ENCODE results near the gene MMP3. TPM values are rescaled to one million over a fixed set of nuclear protein-coding genes. Genes with fewer than 3 reads are reported as not detected.

MMP3 gene
- total and polyA plus RNA-seq, 10 donors = not detected

DNA sequence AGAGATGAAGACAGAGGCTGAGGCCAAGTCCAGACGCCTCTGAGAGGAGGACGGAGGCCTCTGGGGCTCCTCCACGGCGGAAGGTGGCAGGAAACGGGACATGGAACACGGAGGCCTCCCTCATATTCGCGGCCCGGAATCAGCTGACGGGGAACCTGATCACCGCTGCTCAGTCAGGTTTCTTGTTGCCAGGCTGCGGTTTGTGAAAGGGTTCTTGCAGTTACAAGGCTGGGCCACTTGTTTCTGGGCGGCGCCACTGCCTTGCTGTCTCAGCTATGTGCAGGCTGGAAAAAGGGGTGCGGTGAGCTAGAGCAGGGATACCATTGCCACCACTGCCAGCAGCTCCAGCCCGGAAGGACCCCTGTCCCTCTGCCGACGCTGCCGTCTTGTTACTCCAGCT, 35.5 kb downstream of the MMP3 start:
- Histone ChIP-seq H3K4me1 (no peaks in the 10 kb centered on the region), H3K4me3 (no peak overlapping the region), H3K9me3 (no peaks in the 10 kb centered on the region), H3K27me3 (replicated peaks in 1 of 7) (peaks cover 0 to 18% (median 0%) of the 10 kb centered on the region in 7 donors), H3K36me3 (no peaks in the 10 kb centered on the region), H3K27ac (no peak overlapping the region)
- TF ChIP-seq POLR2AphosphoS5 (IDR thresholded peaks at IDR 0.05) (no peak), CTCF (IDR thresholded peaks at IDR 0.05 in 8 of 11, conservative IDR thresholded peaks at IDR 0.05 in 3 of 11) (no peak), POLR2A (IDR thresholded peaks at IDR 0.05) (no peak)
- DNase-seq = no peak
- intact Hi-C loops (cut with DNase I; ENCODE audit: low total_unique reads) = no loop called here
- WGBS, 5 donors = 45 to 66% (median 60%) methylated on average over 17 to 19 of the region's 19 CpGs

- H3K27me3 ChIP-seq (replicated peaks in 1 of 7) = peaks cover 0 to 22% (median 0%) of the 10 kb centered on the region in 7 donors
- no peak for DNase-seq
- H3K4me1 ChIP-seq = no peaks in the 10 kb centered on the region
- WGBS, 5 donors = 70 to 83% (median 75%) methylated on average over 3 of the region's 3 CpGs
- no peaks in the 10 kb centered on the region for H3K36me3 ChIP-seq
- H3K4me3 ChIP-seq = no peak overlapping the region
- no peak for TF ChIP-seq POLR2AphosphoS5 (IDR thresholded peaks at IDR 0.05)
- no peaks in the 10 kb centered on the region for H3K9me3 ChIP-seq
- no peak overlapping the region for H3K27ac ChIP-seq
- intact Hi-C loops (cut with DNase I; ENCODE audit: low total_unique reads) = no loop called here
Observed at GRCh38 chr11:102806296-102806695, 37.1 kb downstream of the MMP3 start.

- intact Hi-C loops (cut with DNase I; ENCODE audit: low total_unique reads) = no loop called here
- no peaks in the 10 kb centered on the region for H3K36me3 ChIP-seq
- TF ChIP-seq POLR2AphosphoS5 (IDR thresholded peaks at IDR 0.05) = no peak
- TF ChIP-seq POLR2A (IDR thresholded peaks at IDR 0.05) = no peak
- TF ChIP-seq CTCF (IDR thresholded peaks at IDR 0.05 in 8 of 11, conservative IDR thresholded peaks at IDR 0.05 in 3 of 11) = no peak
- no peak for DNase-seq
- H3K9me3 ChIP-seq = no peaks in the 10 kb centered on the region
- H3K4me3 ChIP-seq = no peak overlapping the region
- 3 to 27% (median 25%) methylated on average over 2 of the region's 2 CpGs for WGBS, 5 donors
- no peak overlapping the region for H3K27ac ChIP-seq
- H3K27me3 ChIP-seq (replicated peaks in 1 of 7) = peaks cover 0 to 7% (median 0%) of the 10 kb centered on the region in 7 donors
- no peaks in the 10 kb centered on the region for H3K4me1 ChIP-seq
Observed at GRCh38 chr11:102802341-102802740, 41.1 kb downstream of the MMP3 start.

DNA sequence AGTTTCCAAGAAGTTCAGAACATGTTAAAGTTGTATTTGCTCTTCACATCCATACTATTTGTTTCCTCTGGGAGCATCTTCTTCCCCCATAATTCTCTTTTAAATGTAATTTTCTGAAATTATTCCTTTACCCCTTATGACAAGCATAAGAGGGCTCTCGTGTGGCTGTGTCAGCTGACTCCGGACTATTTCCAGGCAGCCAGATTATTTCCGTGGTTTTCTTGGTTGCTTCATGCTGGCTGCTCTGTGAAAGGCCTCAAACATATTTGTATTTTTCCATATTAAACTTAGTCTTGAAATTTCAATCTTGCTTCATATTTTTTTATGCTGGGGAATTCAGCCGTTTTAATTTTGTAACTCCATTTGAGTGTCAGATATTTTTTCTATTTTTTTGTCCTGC, 42.6 kb downstream of the MMP3 start:
- Histone ChIP-seq H3K4me1 (no peaks in the 10 kb centered on the region), H3K9me3 (no peaks in the 10 kb centered on the region), H3K27me3 (replicated peaks in 1 of 7) (peaks cover 0 to 7% (median 0%) of the 10 kb centered on the region in 7 donors), H3K4me3 (no peak overlapping the region), H3K27ac (no peak overlapping the region), H3K36me3 (no peaks in the 10 kb centered on the region)
- no peak for DNase-seq
- 65 to 78% (median 72%) methylated on average over 4 of the region's 4 CpGs for WGBS, 5 donors
- TF ChIP-seq POLR2A (IDR thresholded peaks at IDR 0.05) = no peak
- TF ChIP-seq CTCF (IDR thresholded peaks at IDR 0.05 in 8 of 11, conservative IDR thresholded peaks at IDR 0.05 in 3 of 11) = no peak
- no peak for TF ChIP-seq POLR2AphosphoS5 (IDR thresholded peaks at IDR 0.05)
- intact Hi-C loops (cut with DNase I; ENCODE audit: low total_unique reads) = no loop called here

Measured in spleen (tissue), 11 donors.